H1 (cell line): ENCODE measurements around the gene CRX. TPM values are rescaled to one million over a fixed set of nuclear protein-coding genes. Genes with fewer than 3 reads are reported as not detected.

ENCODE experiments used
- CHD2 ChIP-seq: IDR thresholded peaks from 2 replicates; pipeline ENCODE4 v1.6.1; 2012; ENCODE audit warnings: low read length, improper control_type of control experiment
- POU5F1 ChIP-seq: IDR thresholded peaks from 2 replicates; pipeline ENCODE4 v1.6.1; 2011; ENCODE audit warnings: low read depth, mild to moderate bottlenecking, low read length, moderate library complexity
- SP2 ChIP-seq: IDR thresholded peaks from 2 replicates; pipeline ENCODE4 v1.6.1; 2012; ENCODE audit warnings: mild to moderate bottlenecking, low read length, inconsistent platforms
- polyA plus RNA-seq, 7 experiments: library from polyadenylated mRNA; depleted of rRNA in 3 of 7; stranded (reverse) in 5 of 7; unstranded in 2 of 7; fragments of >200 nt in 5 of 7; fragments of 200-250 nt in 2 of 7; gene quantifications; 1 replicate in 5 of 7; 2 replicates in 1 of 7; 4 replicates in 1 of 7; pipeline versions ENCODE4 v1.2.1 to v1.2.3, GENCODE V29; 2011 to 2013; ENCODE audit warnings: missing spikeins in 2 of 7, mixed read lengths in 2 of 7
- total RNA-seq: library from RNA; stranded (reverse); fragmentation: NEBNext Ultra II Directional; extraction: Animal tissue kit (Norgen Biotek cat#: 25700); gene quantifications from 2 replicates; pipeline ENCODE4 v1.2.1, GENCODE V29; 2021

The CRX gene
- total and polyA plus RNA-seq, 2 of the 8 experiments (the other 6 are each of a cell fraction or from before 2014, with no cell fraction given): 0.08 TPM; not detected in 1

DNA sequence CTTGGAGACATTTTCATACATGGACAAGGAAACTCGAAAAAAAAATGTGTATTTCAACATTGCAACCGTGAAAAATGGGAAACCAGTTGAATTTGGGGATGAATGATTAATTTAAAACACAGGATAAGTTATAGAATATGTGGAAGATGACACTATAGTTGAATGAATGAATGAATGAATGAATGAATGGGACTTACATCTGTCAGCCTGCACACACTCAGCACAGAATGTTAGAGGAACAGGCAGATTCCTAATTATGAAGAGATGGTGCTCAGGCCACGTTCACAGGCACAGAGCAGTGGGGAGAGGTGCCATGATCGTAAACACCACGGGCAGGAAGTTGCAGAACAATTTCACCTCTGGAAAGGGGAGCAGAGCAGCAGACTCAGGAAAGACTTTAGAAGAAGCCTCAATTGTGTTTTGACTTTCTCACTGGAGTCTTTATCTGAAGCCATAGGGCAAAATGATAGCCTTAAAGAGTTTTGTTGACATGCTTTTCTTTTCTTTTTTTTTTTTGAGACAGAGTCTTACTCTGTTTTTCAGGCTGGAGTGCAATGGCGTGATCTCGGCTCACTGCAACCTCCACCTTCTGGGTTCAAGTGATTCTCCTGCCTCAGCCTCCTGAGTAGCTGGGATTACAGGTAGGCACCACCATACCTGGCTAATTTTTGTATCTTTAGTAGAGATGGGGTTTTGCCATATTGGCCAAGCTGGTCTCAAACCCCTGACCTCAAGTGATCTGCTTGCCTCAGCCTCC lies 69.3 kb downstream of the CRX start (continued):
- TF ChIP-seq POU5F1: no peak
- TF ChIP-seq SP2: no peak
- TF ChIP-seq CHD2: no peak
